Thoracic aorta (tissue), 2 donors: ENCODE data around the gene FBXO8. TPM values are rescaled to one million over a fixed set of nuclear protein-coding genes. Genes with fewer than 3 reads are reported as not detected.
"Not testable (repeated sequence)": the region's sequence is repeated elsewhere in the genome, so short reads cannot be mapped to it uniquely, and the experiment has no call there.

Experiments used
- ATAC-seq: fragments of 150-250 bp; one replicate; pipeline ENCODE4 v1.8.0; 2017; ENCODE audit warnings: low read depth; ENCODE audit not compliant: insufficient number of reproducible peaks, low FRiP score
- DNase-seq: peaks from one replicate; pipeline ENCODE4 v3.0.0-alpha.2; 2020; ENCODE audit warnings: low spot score
- H3K27ac ChIP-seq, 2 donors: fragments of 200-600 bp; sonication (generic); 1 replicate in 1 of 2; 2 replicates in 1 of 2; pipeline ENCODE4 v1.5.1; 2016; ENCODE audit warnings: mild to moderate bottlenecking in 2 of 2, moderate library complexity in 2 of 2
- H3K27me3 ChIP-seq: fragments of 200-600 bp; sonication (generic); replicated peaks from 2 replicates; pipeline ENCODE4 v1.6.0; 2016; ENCODE audit warnings: mild to moderate bottlenecking; ENCODE audit not compliant: insufficient read depth
- H3K36me3 ChIP-seq: fragments of 200-600 bp; sonication (generic); one replicate; pipeline ENCODE4 v1.5.1; 2016
- H3K4me1 ChIP-seq, 2 donors: fragments of 200-600 bp; sonication (generic); 1 replicate in 1 of 2; 2 replicates in 1 of 2; pipeline versions ENCODE4 v1.5.1 to v1.6.0; 2016; ENCODE audit warnings: low read depth in 2 of 2, mild to moderate bottlenecking in 1 of 2; ENCODE audit not compliant: control insufficient read depth in 1 of 2
- H3K4me3 ChIP-seq: fragments of 200-600 bp; sonication (generic); 2 replicates; pipeline ENCODE4 v1.5.1; 2016; ENCODE audit warnings: mild to moderate bottlenecking
- H3K9me3 ChIP-seq: fragments of 200-600 bp; sonication (generic); 2 replicates; pipeline ENCODE4 v1.5.1; 2016
- total RNA-seq, 2 donors: library from RNA; depleted of rRNA; stranded (reverse); fragments of >200 nt; gene quantifications; one replicate each; pipeline versions ENCODE4 v1.1.0 to v1.2.3, GENCODE V29; 2016
- TF ChIP-seq, protein P1 (sequence below): fragments of 200-600 bp; sonication (generic); IDR thresholded peaks from one replicate; pipeline ENCODE4 v1.5.1; 2019; ENCODE audit warnings: antibody characterized with exemption

FBXO8 gene
- total RNA-seq, 2 donors from 2014 or later: 19.6 to 25.5 TPM

DNA sequence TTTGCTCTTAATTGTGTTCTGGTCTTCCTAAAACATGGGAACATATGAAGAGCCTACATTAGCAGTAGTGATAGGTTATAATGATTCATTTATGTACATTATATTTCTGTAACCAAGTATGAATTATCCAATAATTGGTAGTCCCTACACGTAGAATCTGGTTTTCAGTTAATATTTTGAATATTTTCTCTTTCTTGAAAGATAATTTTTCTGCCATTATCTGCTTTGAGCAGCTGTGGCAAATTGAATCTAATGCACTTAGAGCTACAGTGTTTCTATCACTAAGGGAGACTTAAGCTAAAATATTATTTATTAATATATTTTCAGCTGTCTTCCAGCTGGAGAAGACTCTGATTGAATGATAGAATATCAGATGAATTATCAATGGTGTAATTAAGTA is 21.2 kb upstream of the FBXO8 start:
- no peak overlapping the region for H3K27ac ChIP-seq
- H3K4me1 ChIP-seq: no peaks in the 10 kb centered on the region
- DNase-seq (no peak), ATAC-seq (no peak)
- H3K27me3 ChIP-seq: no peaks in the 10 kb centered on the region
- peaks cover 12% of the 10 kb centered on the region for H3K36me3 ChIP-seq
- H3K4me3 ChIP-seq: no peak overlapping the region
- H3K9me3 ChIP-seq: no peaks in the 10 kb centered on the region
- TF ChIP-seq, protein P1, sequence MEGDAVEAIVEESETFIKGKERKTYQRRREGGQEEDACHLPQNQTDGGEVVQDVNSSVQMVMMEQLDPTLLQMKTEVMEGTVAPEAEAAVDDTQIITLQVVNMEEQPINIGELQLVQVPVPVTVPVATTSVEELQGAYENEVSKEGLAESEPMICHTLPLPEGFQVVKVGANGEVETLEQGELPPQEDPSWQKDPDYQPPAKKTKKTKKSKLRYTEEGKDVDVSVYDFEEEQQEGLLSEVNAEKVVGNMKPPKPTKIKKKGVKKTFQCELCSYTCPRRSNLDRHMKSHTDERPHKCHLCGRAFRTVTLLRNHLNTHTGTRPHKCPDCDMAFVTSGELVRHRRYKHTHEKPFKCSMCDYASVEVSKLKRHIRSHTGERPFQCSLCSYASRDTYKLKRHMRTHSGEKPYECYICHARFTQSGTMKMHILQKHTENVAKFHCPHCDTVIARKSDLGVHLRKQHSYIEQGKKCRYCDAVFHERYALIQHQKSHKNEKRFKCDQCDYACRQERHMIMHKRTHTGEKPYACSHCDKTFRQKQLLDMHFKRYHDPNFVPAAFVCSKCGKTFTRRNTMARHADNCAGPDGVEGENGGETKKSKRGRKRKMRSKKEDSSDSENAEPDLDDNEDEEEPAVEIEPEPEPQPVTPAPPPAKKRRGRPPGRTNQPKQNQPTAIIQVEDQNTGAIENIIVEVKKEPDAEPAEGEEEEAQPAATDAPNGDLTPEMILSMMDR: no peak

DNA sequence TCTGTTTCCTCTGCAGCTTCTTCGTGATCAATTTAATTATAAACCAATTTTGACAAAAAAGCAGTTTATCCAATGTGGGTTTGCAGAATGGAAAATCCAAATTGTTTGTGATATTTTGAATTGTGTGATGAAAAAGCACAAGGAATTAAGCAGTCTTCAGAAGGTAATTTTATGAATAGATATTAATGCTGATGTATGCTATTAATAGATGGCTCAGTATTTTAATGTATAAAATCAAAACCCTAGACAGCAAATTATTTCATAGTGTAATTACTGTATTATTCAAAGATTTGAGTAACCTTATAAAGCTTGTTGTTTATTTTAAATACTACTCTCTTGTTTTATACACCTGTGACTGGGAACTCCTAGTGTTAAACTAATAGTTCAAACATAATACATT is 20.2 kb upstream of the FBXO8 start:
- ATAC-seq (no peak), DNase-seq (no peak)
- Histone ChIP-seq H3K27me3 (no peaks in the 10 kb centered on the region), H3K27ac (no peak overlapping the region), H3K4me1 (no peaks in the 10 kb centered on the region), H3K9me3 (no peaks in the 10 kb centered on the region), H3K36me3 (peaks cover 12% of the 10 kb centered on the region), H3K4me3 (no peak overlapping the region)
- TF ChIP-seq, protein P1: no peak

DNA sequence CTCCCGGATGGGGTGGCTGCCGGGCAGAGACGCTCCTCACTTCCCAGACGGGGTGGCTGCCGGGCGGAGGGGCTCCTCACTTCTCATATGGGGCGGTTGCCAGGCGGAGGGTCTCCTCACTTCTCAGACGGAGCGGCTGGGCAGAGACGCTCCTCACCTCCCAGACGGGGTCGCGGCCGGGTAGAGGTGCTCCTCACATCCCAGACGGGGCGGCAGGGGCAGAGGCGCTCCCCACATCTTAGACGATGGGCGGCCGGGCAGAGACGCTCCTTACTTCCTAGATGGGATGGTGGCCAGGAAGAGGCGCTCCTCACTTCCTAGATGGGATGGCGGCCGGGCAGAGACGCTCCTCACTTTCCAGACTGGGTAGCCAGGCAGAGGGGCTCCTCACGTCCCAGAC is 11.7 kb upstream of the FBXO8 start:
- not testable (repeated sequence) for H3K36me3 ChIP-seq, H3K27me3 ChIP-seq, ATAC-seq, H3K4me3 ChIP-seq, DNase-seq, H3K4me1 ChIP-seq, H3K27ac ChIP-seq
- peaks cover 10% of the 10 kb centered on the region for H3K9me3 ChIP-seq

DNA sequence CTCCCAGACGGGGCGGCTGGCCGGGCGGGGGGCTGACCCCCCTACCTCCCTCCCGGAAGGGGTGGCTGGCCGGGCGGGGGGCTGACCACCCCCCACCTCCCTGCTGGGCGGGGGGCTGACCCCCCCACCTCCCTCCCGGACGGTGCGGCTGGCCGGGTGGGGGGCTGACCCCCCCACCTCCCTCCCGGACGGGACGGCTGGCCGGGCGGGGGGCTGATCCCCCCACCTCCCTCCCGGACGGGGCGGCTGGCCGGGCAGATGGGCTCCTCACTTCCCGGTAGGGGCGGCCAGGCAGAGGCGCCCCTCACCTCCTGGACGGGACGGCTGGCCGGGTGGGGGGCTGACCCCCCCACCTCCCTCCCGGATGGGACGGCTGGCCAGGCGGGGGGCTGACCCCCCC is 11.2 kb upstream of the FBXO8 start:
- DNase-seq, H3K36me3 ChIP-seq, H3K4me1 ChIP-seq, ATAC-seq, H3K4me3 ChIP-seq, H3K27me3 ChIP-seq, H3K27ac ChIP-seq: not testable (repeated sequence)
- H3K9me3 ChIP-seq: peaks cover 10% of the 10 kb centered on the region

DNA sequence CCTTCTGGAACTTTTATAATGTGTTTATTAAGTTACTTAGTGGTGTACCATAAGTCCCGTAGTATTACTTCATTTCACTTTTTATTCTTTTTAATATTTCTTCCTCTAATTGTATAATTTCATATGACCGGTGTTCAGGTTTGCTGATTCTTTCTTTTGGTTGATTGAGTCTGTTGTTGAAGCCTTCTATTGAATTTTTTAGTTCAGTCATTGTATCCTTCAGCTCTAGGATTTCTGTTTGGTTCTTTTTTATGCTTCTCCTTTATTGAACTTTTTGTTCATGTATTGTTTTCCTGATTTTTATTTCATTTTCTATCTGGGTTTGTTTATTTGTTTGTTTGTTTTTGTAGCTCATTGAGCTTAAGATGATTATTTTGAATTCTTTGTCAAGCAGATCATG is 9.0 kb upstream of the FBXO8 start:
- Histone ChIP-seq H3K27me3 (no peaks in the 10 kb centered on the region), H3K36me3 (no peaks in the 10 kb centered on the region), H3K4me3 (no peak overlapping the region), H3K9me3 (peaks cover 10% of the 10 kb centered on the region), H3K4me1 (no peaks in the 10 kb centered on the region), H3K27ac (no peak overlapping the region)
- no peak for ATAC-seq
- TF ChIP-seq, protein P1: no peak
- no peak for DNase-seq

DNA sequence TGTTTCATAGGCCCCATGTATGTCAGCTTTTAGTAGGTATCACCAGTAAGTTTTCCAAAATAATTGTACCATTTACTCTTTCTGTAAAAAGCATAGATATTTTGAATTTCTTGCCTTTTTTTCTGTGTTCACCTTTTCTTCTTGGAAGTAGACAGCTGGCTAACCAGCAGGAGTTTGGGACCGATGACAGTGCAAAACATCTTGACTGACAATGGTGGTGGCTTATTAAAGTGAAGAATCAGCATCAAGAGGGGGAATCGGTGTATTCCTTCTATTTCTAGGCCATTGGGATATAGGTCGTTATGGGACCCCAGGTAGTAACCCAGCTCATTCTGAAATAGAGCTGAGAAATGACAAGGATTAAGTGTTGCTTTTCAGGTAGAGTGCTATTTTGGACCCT is 3.4 kb upstream of the FBXO8 start:
- no peak for DNase-seq
- no peak for ATAC-seq
- Histone ChIP-seq H3K4me1 (peaks cover 5 to 24% of the 10 kb centered on the region in 2 donors), H3K4me3 (no peak overlapping the region), H3K27me3 (no peaks in the 10 kb centered on the region), H3K9me3 (peaks cover 1% of the 10 kb centered on the region), H3K36me3 (no peaks in the 10 kb centered on the region), H3K27ac (no peak overlapping the region)
- TF ChIP-seq, protein P1: no peak
